Thyroid gland (tissue), 4 donors: ENCODE data around the gene ZBTB16.

Experiments used
- CTCF ChIP-seq, 6 experiments: fragments of 200-600 bp in 3 of 6; fragments of 450-650 bp in 3 of 6; sonication (generic) in 3 of 6; IDR thresholded peaks; one replicate each; pipeline ENCODE4 v1.5.1; 2016 to 2019; ENCODE audit warnings: antibody characterized with exemption in 6 of 6, mild to moderate bottlenecking in 2 of 6, inconsistent platforms in 1 of 6, moderate library complexity in 1 of 6
- POLR2A ChIP-seq, 2 donors: fragments of 450-650 bp; IDR thresholded peaks; one replicate each; pipeline ENCODE4 v1.6.1; 2017; ENCODE audit warnings: antibody characterized with exemption in 2 of 2, mild to moderate bottlenecking in 2 of 2, moderate library complexity in 1 of 2

GRCh38 chr11:114019046-114019445 lies 40.5 kb upstream of the ZBTB16 start:
- TF ChIP-seq CTCF (IDR thresholded peaks at IDR 0.05), result no peak
- no peak for TF ChIP-seq POLR2A (IDR thresholded peaks at IDR 0.05)
